GM23338 (cell line): ENCODE results near the gene DCBLD1. TPM values are rescaled to one million over a fixed set of nuclear protein-coding genes. Genes with fewer than 3 reads are reported as not detected.

ENCODE experiments used
- ATAC-seq: fragments of 200-7000 bp; cut with Tn5 transposase; 3 replicates; pipeline ENCODE4 v1.9.1; 2020
- DNase-seq: peaks from one replicate; pipeline ENCODE4 v3.0.0-alpha.2; 2015; ENCODE audit warnings: low spot score
- H2AFZ ChIP-seq: fragments of 200-600 bp; sonication (generic); 2 replicates; pipeline ENCODE4 v1.8.0; 2016; ENCODE audit warnings: antibody characterized with exemption, mild to moderate bottlenecking, moderate library complexity
- H3F3A ChIP-seq: fragments of 200-600 bp; sonication (generic); replicated peaks from 2 replicates; pipeline ENCODE4 v1.8.0; 2017; ENCODE audit warnings: antibody characterized with exemption, mixed run types, low read depth
- H3K27ac ChIP-seq: fragments of 200-600 bp; sonication (generic); 2 replicates; pipeline ENCODE4 v1.6.1; 2016; ENCODE audit warnings: low read depth
- H3K27me3 ChIP-seq: fragments of 200-600 bp; sonication (generic); 2 replicates; pipeline ENCODE4 v1.8.0; 2016; ENCODE audit warnings: mild to moderate bottlenecking, mixed run types, moderate library complexity; ENCODE audit not compliant: insufficient read depth
- H3K36me3 ChIP-seq: fragments of 200-600 bp; sonication (generic); 2 replicates; pipeline ENCODE4 v1.8.0; 2016; ENCODE audit warnings: mild to moderate bottlenecking; ENCODE audit not compliant: insufficient read depth
- H3K4me1 ChIP-seq: fragments of 200-600 bp; sonication (generic); 2 replicates; pipeline ENCODE4 v1.8.0; 2016; ENCODE audit warnings: mild to moderate bottlenecking, moderate library complexity; ENCODE audit not compliant: insufficient read depth
- H3K4me2 ChIP-seq: fragments of 200-600 bp; sonication (generic); 2 replicates; pipeline ENCODE4 v1.7.1; 2017; ENCODE audit warnings: mixed run types
- H3K4me3 ChIP-seq: fragments of 200-600 bp; sonication (generic); 2 replicates; pipeline ENCODE4 v1.6.1; 2016; ENCODE audit warnings: mixed run types
- H3K79me2 ChIP-seq: fragments of 200-600 bp; sonication (generic); replicated peaks from 2 replicates; pipeline ENCODE4 v1.8.0; 2017; ENCODE audit warnings: mild to moderate bottlenecking; ENCODE audit not compliant: insufficient read depth
- H3K9me2 ChIP-seq: fragments of 200-600 bp; sonication (generic); 2 replicates; pipeline ENCODE4 v1.8.0; 2017; ENCODE audit not compliant: insufficient read depth
- H4K20me1 ChIP-seq: fragments of 200-600 bp; sonication (generic); replicated peaks from 2 replicates; pipeline ENCODE4 v1.8.0; 2017; ENCODE audit warnings: mild to moderate bottlenecking; ENCODE audit not compliant: insufficient read depth
- H3K27ac Mint-ChIP-seq: 2 replicates; pipeline ENCODE4 v1.8.0; 2020; ENCODE audit warnings: inconsistent platforms, mild to moderate bottlenecking, moderate library complexity, mixed read lengths
- H3K27me3 Mint-ChIP-seq: 3 replicates; pipeline ENCODE4 v1.8.0; 2022; ENCODE audit warnings: low read depth, mild to moderate bottlenecking, moderate library complexity, mixed read lengths, inconsistent platforms; ENCODE audit not compliant: insufficient read depth, poor library complexity
- H3K36me3 Mint-ChIP-seq: 3 replicates; pipeline ENCODE4 v1.8.0; 2021; ENCODE audit warnings: low read depth, mild to moderate bottlenecking, inconsistent platforms, moderate library complexity, mixed read lengths
- H3K4me1 Mint-ChIP-seq: 3 replicates; pipeline ENCODE4 v1.8.0; 2020; ENCODE audit warnings: mild to moderate bottlenecking, inconsistent platforms, mixed read lengths
- H3K4me3 Mint-ChIP-seq: 3 replicates; pipeline ENCODE4 v1.8.0; 2021; ENCODE audit warnings: moderate library complexity, mild to moderate bottlenecking, inconsistent platforms, mixed read lengths
- H3K9me3 Mint-ChIP-seq: 3 replicates; pipeline ENCODE4 v1.8.0; 2020; ENCODE audit warnings: moderate library complexity, mild to moderate bottlenecking, inconsistent platforms, mixed read lengths
- STAT1 ChIP-seq: IDR thresholded peaks from one replicate; pipeline ENCODE4 v1.6.1; 2016; ENCODE audit warnings: antibody characterized with exemption; ENCODE audit not compliant: unreplicated experiment
- ZNF114 ChIP-seq: fragments of 250-450 bp; sonication (Bioruptor Pico); IDR thresholded peaks from 2 replicates; pipeline ENCODE4 v1.5.0; 2020; ENCODE audit warnings: mild to moderate bottlenecking, moderate library complexity
- ZNF462 ChIP-seq: fragments of 250-450 bp; sonication (Bioruptor Pico); IDR thresholded peaks from 2 replicates; pipeline ENCODE4 v1.5.0; 2020; ENCODE audit warnings: mild to moderate bottlenecking, moderate library complexity
- polyA plus RNA-seq: library from polyadenylated mRNA; unstranded; fragments of >200 nt; fragmentation: Nextera tagmentation; extraction: Ambion mirVana; gene quantifications from 2 replicates; pipeline ENCODE4 v1.2.1, GENCODE V29; 2016
- total RNA-seq: library from RNA; depleted of rRNA; stranded (reverse); fragments of >200 nt; shearing (Covaris generic); gene quantifications from 2 replicates; pipeline ENCODE4 v1.2.3, GENCODE V29; 2014
- TF ChIP-seq, protein P1 (sequence below): IDR thresholded peaks from one replicate; pipeline ENCODE4 v1.6.1; 2018; ENCODE audit warnings: antibody characterized with exemption; ENCODE audit not compliant: unreplicated experiment

The DCBLD1 gene
- total and polyA plus RNA-seq, 2 experiments from 2014 or later: 4.2 to 7.6 TPM

DNA sequence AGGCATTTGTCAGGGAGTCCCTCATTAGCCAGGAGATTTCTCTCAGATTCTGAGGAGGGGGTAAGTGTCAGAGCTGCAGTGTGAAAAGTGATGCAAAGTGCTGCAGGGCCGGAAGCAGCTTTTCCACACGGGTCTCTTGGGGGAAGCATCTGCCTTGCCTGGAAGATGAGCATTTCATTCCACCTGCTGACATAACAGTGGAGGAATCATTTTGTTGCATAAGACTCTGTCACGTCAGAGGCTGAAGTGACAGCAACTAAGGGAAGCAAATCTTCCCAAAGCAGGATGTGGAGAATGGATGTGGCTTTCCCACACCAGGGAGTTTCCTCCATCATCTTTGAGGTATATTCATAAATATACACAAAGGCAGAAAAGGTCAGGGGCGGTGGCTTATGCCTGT is 22.8 kb downstream of the DCBLD1 start (continued):
- no peak for TF ChIP-seq ZNF462 (CRISPR knock-in tag)

GRCh38 chr6:117506180-117506835 is 23.8 kb downstream of the DCBLD1 start:
- ATAC-seq: no peak; the same call in 2 of the 3 replicates
- TF ChIP-seq ZNF114 (CRISPR knock-in tag) (no peak), STAT1 (no peak)
- TF ChIP-seq, protein P1, sequence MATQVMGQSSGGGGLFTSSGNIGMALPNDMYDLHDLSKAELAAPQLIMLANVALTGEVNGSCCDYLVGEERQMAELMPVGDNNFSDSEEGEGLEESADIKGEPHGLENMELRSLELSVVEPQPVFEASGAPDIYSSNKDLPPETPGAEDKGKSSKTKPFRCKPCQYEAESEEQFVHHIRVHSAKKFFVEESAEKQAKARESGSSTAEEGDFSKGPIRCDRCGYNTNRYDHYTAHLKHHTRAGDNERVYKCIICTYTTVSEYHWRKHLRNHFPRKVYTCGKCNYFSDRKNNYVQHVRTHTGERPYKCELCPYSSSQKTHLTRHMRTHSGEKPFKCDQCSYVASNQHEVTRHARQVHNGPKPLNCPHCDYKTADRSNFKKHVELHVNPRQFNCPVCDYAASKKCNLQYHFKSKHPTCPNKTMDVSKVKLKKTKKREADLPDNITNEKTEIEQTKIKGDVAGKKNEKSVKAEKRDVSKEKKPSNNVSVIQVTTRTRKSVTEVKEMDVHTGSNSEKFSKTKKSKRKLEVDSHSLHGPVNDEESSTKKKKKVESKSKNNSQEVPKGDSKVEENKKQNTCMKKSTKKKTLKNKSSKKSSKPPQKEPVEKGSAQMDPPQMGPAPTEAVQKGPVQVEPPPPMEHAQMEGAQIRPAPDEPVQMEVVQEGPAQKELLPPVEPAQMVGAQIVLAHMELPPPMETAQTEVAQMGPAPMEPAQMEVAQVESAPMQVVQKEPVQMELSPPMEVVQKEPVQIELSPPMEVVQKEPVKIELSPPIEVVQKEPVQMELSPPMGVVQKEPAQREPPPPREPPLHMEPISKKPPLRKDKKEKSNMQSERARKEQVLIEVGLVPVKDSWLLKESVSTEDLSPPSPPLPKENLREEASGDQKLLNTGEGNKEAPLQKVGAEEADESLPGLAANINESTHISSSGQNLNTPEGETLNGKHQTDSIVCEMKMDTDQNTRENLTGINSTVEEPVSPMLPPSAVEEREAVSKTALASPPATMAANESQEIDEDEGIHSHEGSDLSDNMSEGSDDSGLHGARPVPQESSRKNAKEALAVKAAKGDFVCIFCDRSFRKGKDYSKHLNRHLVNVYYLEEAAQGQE: no peak
- Histone ChIP-seq H3K4me3 (no peak overlapping the region), H2AFZ (no peak overlapping the region), H3K4me1 (no peaks in the 10 kb centered on the region), H3K27me3 (no peaks in the 10 kb centered on the region), H3K36me3 (no peaks in the 10 kb centered on the region), H4K20me1 (peaks cover 2% of the 10 kb centered on the region; the same call in 1 of the 2 replicates), H3K27ac (no peak overlapping the region), H3K9me2 (no peaks in the 10 kb centered on the region), H3K79me2 (no peaks in the 10 kb centered on the region), H3K4me2 (no peak overlapping the region), H3F3A (no peaks in the 10 kb centered on the region)
- H3K36me3 Mint-ChIP-seq: no peaks in the 10 kb centered on the region
- DNase-seq: peak; percentile 28
- no peaks in the 10 kb centered on the region for H3K27me3 Mint-ChIP-seq
- H3K9me3 Mint-ChIP-seq: no peaks in the 10 kb centered on the region
- H3K27ac Mint-ChIP-seq: no peak overlapping the region
- H3K4me3 Mint-ChIP-seq: no peak overlapping the region
- no peaks in the 10 kb centered on the region for H3K4me1 Mint-ChIP-seq
